Ovary (tissue), 3 donors: Measurements from ENCODE around the gene NINL.

Experiments used
- CTCF ChIP-seq, 3 donors: fragments of 450-650 bp in 2 of 3; fragments of 200-600 bp in 1 of 3; IDR thresholded peaks; one replicate each; pipeline versions ENCODE4 v1.5.1 to v1.8.0; 2016 to 2022; ENCODE audit warnings: antibody characterized with exemption in 3 of 3, mild to moderate bottlenecking in 1 of 3
- POLR2A ChIP-seq: fragments of 450-650 bp; IDR thresholded peaks from one replicate; pipeline ENCODE4 v1.6.1; 2017; ENCODE audit warnings: antibody characterized with exemption, mild to moderate bottlenecking, moderate library complexity
- donor health status: DM: no; HTN: no; CAD: no.

GRCh38 chr20:25547999-25548398, 37.3 kb downstream of the NINL start:
- TF ChIP-seq CTCF (IDR thresholded peaks at IDR 0.05) (no peak), POLR2A (no peak)
